Activated CD8-positive, alpha-beta memory T cell treated with anti-CD3 and anti-CD28 coated beads for 36 hours (primary cell): ENCODE data around the gene CCDC154. TPM values are rescaled to one million over a fixed set of nuclear protein-coding genes. Genes with fewer than 3 reads are reported as not detected.
"Not testable (repeated sequence)": the region's sequence is repeated elsewhere in the genome, so short reads cannot be mapped to it uniquely, and the experiment has no call there.

Experiments
- CTCF ChIA-PET: fragments of 350-600 bp; sonication (Branson Sonifier 250); formaldehyde crosslinking; loops from one replicate; lab custom pipeline; 2021; ENCODE audit warnings: antibody characterized with exemption; lab: Charles Lee
- POLR2A ChIA-PET: fragments of 350-600 bp; sonication (Branson Sonifier 250); formaldehyde crosslinking; loops from one replicate; lab custom pipeline; 2021; ENCODE audit warnings: antibody characterized with exemption; lab: Charles Lee
- total RNA-seq, 2 experiments: library from RNA; stranded (reverse); gene quantifications; one replicate each; pipeline ENCODE4 v1.2.3, GENCODE V29; 2021

CCDC154 gene
- total RNA-seq, 2 experiments from 2014 or later: 1.2 to 1.4 TPM

GRCh38 chr16:1475552-1476114, 31.3 kb upstream of the CCDC154 start:
- ChIA-PET POLR2A (interaction anchor here (0.5 to 0.6 kb wide), 2 partner anchors 13 to 308 kb away, joined by 3 to 11 read pairs; no protein-coding TSS in a partner anchor), CTCF (no interaction called here)

GRCh38 chr16:1474796-1475551, 30.6 kb upstream of the CCDC154 start, which contains the start of gene CLCN7:
Gene CLCN7 (minus strand): TSS chr16:1475028. CDS start chr16:1474974, 54 bp downstream.
- ChIA-PET CTCF (no interaction called here), POLR2A (interaction anchor here (0.6 kb wide), 1 partner anchor 230 kb away, joined by 5 read pairs; no protein-coding TSS in a partner anchor)

DNA sequence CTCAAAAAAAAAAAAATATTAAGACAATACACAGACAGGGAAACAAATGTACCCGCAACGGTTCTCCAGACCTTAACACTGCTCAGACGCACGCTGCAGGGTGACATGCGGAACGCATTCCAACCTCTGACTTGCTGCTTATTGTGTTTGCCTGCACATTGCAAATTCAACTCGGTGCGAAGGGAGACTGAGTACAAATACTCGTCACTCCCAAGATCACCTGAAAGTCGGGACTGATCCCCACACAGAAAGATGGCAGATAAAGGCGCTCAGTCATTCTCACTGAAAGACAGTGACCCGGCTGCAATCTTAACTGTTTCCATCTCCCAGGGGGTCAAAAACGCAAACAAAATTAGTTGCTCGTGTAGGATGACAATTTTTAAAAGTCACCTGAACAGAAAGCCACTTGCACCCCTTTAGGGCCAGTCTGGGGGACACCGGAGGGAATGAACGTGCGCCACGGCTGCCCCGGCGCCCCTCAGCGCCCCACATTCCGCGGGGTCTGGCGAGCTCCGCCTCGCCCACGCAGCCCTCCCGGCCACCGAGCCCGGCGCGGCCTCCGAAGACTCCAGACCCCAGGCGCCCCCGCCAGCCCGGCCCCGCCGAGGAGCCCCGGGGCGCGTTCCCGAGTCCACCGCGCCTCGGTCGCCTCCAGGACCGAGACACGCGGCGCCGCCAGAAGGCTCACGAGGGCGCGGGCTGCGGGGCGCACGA, 29.9 kb upstream of the CCDC154 start:
- CTCF ChIA-PET: interaction anchor here (0.6 kb wide), 1 partner anchor 57 kb away, joined by 3 read pairs; no protein-coding TSS in a partner anchor
- POLR2A ChIA-PET: interaction anchor here (0.6 kb wide), 1 partner anchor 231 kb away, joined by 5 read pairs; no protein-coding TSS in a partner anchor

DNA sequence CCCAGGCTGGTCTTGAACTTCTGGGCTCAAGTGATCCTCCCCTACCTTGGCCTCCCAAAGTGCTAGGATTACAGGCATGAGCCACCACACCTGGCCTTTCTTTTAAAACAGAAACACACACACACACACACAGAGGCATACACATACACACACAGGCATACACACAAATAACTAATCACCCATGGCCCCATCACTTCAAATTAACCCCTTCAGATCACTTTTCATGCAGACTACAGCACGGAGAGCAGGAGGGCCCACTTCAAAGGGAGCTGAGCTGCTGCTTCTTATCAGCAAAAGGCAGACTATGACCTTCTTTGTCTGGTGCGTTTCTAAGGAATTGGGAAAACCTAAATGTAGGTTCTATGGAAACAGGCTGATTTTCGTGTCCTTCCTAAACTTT, 28.6 kb upstream of the CCDC154 start:
- CTCF ChIA-PET: interaction anchor here (0.6 to 0.7 kb wide), 2 partner anchors 11 to 42 kb away, joined by 3 read pairs; partner anchors contain the start of gene PERCC1
- POLR2A ChIA-PET: no interaction called here

DNA sequence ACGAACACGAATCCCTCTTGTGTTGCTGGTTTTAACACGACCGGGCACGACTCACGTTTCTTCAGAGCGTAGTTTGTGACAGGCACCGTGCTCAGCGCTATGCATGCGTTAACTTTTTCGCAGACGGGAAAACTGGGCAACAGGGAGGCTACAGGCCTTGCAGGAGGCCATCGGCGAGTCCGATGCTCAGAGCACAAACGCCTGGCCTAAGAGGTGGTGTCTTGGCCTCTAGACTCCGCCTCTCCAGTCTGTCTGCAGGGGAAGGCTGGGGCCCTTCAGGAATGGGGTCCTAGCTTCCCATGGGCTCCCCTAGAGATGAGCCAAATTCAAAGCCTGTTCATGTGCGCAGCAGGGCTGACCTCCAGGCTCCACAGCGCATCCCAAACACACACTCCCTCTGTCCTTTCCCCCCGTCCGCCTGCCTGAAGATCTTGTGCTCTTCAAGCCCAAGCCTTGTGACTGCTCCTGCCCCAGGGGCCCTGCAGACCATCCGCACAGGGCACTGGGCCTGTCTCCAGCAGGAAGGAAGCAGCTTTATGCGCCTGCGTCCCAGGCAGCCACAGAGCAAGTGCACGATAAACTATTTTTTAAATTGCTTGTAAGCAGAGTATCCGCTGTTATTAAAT, 27.3 kb upstream of the CCDC154 start:
- CTCF ChIA-PET: no interaction called here

DNA sequence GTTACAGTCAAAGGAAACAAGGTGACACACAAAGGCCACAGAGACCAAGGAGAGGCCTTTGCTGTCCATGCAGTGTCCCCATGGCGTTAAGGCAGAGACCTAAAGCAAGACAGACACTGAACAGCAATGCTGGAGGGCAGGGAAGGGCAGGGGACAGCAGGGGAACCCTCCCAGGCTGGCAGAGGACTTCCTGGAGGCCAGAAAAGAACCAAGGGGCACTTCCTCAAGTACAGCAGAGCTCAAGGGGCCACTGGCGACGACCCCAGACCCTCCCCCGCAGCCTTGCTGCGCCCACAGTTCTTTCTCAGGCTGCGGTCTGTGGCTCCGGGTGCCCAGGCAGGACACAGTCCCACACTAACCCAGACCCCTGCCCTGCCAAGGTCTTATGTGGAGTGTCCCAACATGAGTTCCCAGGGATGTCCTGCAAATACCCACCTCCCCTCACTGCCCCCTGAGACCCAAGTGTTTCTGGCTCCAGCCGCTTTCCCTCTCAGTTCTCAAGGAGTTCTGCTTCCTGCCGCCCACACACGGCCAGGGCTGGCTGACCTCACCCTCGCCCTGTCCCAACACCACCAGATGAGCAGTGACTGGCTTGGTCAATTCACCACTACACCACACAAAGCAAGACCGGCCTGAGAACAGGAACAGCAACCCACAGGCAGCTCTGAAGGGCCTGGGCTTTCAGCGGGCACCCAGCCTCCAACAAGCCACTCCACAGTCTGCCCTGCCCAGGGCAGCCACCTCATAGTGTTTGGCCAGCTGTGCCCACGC, 26.3 kb upstream of the CCDC154 start:
- CTCF ChIA-PET: no interaction called here
- POLR2A ChIA-PET: no interaction called here

More for the DNA sequence above, 27.3 kb upstream of the CCDC154 start:
- POLR2A ChIA-PET: no interaction called here

DNA sequence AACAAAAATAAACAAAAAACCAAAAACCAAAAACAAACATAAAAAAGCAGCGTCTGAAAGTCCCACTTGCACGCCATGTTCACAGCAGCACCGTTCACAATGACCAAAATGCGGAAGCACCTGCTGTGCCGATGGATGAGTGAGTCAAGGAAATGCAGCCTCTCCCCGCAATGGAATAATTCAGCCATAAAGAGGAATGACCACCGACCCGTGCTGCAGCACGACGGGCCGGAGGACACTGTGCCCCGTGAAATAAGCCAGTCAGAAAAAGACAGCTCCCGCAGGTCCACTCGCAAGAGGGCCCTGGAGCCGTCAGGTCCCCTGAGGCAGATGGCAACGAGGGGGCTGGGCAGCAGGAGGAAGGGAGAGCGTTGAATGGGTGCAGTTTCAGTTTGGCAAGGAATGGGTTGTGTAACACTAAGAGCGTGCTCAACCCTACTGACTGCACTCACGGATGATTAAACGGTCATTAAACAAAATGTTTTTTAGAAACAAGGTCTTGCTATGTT, 25.4 kb upstream of the CCDC154 start:
- ChIA-PET POLR2A (no interaction called here), CTCF (no interaction called here)

DNA sequence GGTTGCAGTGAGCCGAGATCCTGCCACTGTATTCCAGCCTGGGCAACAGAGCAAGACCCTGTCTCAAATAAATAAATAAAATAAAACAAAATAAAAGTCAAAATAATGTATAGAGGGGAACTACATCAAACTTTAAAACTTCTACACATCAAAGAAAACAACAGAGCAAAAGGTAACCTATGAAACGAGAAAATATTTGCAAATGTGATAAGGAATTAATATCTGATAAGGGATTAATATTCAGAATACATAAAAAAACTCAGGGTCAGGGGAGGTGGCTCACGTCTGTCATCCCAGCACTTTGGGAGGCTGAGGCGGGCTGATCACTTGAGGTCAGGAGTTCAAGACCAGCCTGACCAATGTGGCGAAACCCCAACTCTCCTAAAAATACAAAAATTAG, 24.8 kb upstream of the CCDC154 start:
- CTCF ChIA-PET: interaction anchor here (0.7 kb wide), 1 partner anchor 1218 kb away, joined by 3 read pairs; no protein-coding TSS in a partner anchor
- POLR2A ChIA-PET: not testable (repeated sequence)

DNA sequence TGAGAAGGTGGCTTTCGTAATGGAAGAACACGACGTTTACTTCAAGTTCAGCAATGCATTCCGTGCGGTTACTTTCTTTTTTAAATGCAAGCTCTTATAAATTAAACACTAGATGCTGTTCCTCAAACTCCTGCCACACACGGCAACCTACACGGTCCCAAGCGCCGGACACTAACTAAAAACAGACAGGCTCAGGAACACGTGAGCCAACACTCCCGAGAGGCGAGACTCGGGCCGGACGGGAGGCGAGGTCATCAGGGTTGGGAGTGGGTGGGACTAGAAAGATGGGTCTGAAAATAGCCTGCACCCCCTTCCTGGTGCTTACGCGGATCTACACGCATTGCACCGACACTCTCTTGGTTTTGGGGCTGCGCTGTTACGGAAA, 24.1 kb upstream of the CCDC154 start:
- POLR2A ChIA-PET: no interaction called here
- CTCF ChIA-PET: no interaction called here

GRCh38 chr16:1466968-1467521, 22.7 kb upstream of the CCDC154 start:
- POLR2A ChIA-PET: no interaction called here
- CTCF ChIA-PET: interaction anchor here (0.6 kb wide), 1 partner anchor 103 kb away, joined by 4 read pairs; no protein-coding TSS in a partner anchor

- CTCF ChIA-PET: interaction anchor here (0.6 kb wide), 1 partner anchor 102 kb away, joined by 4 read pairs; no protein-coding TSS in a partner anchor
- POLR2A ChIA-PET: no interaction called here
Observed at GRCh38 chr16:1466054-1466453, 21.7 kb upstream of the CCDC154 start.

GRCh38 chr16:1465567-1465915, 21.2 kb upstream of the CCDC154 start:
- POLR2A ChIA-PET: no interaction called here
- CTCF ChIA-PET: no interaction called here

DNA sequence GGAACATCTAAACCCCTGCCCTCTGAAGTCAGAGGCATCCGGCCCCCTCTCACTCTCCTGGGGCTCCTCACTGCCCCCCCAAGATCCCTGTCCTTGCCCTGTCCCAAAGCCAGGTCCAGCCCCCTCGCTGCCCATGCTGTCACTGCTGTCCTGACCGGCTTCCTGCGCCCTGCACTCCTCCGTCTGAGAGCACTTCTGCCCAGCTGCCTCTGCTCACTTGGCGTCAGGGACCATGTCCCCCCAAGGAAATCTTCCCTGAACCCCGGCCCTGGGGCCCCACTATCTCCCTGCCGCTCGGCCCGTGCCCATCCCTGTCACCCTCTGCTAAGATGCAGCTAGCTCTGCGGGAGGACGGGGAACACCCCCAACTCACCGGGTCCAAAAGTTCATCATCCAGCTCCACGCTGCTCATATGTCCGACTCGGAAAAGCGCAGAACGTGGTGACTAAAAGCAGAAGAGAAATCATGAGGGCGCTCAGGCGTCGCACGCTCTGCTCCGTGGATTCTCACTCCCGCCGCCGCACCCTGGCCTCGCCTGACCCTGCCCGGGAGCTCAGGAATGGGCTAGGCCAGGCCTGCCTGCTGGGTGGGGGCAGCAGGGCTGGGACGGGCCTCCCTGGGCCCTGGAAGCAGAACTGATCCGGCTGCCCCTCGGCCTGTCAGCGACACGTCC, 20.7 kb upstream of the CCDC154 start:
- ChIA-PET CTCF (no interaction called here), POLR2A (no interaction called here)

- POLR2A ChIA-PET: no interaction called here
- CTCF ChIA-PET: no interaction called here
Observed at GRCh38 chr16:1464196-1464893, 20.0 kb upstream of the CCDC154 start.

- CTCF ChIA-PET: no interaction called here
- POLR2A ChIA-PET: no interaction called here
Observed at GRCh38 chr16:1461146-1461545, 16.8 kb upstream of the CCDC154 start.

DNA sequence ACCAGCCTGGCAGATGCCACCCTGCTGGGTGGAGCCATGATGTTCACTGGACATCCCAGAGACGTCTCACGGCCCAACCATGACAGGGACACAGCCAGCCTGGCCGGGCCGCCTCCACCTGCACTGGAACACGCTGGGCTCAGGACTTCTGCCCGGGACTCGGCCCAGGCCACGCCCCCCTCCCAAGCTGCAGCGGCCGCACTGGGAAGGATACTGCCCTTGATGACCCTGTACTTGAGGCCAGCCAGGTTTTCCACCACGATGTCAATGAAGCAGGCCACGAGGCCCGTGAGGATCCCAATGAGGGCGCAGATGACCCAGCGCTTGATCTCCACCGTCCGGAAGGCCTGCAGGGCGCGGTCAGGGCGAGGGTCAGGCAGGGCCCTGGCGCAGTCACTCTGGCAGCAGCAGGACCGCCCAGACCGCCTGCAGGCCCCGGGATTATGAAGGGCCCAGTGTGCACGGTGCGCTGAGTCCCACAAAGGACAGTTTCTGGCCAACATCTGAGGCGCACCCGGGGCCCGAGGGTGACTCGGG, 16.3 kb upstream of the CCDC154 start:
- ChIA-PET POLR2A (no interaction called here), CTCF (no interaction called here)

GRCh38 chr16:1459967-1460366, 15.6 kb upstream of the CCDC154 start:
- POLR2A ChIA-PET: interaction anchor here (0.8 kb wide), 1 partner anchor 46 kb away, joined by 7 read pairs; no protein-coding TSS in a partner anchor
- CTCF ChIA-PET: no interaction called here
